GM19043 (cell line): ENCODE results near the gene WDR83.
"Not testable (repeated sequence)": the region's sequence is repeated elsewhere in the genome, so short reads cannot be mapped to it uniquely, and the experiment has no call there.

ENCODE experiments used
- ATAC-seq: cut with Tn5 transposase; IDR thresholded peaks from one replicate; pipeline ENCODE4 v1.9.1; 2021; ENCODE audit warnings: low read depth; ENCODE audit not compliant: unreplicated experiment

Gene WDR83

DNA sequence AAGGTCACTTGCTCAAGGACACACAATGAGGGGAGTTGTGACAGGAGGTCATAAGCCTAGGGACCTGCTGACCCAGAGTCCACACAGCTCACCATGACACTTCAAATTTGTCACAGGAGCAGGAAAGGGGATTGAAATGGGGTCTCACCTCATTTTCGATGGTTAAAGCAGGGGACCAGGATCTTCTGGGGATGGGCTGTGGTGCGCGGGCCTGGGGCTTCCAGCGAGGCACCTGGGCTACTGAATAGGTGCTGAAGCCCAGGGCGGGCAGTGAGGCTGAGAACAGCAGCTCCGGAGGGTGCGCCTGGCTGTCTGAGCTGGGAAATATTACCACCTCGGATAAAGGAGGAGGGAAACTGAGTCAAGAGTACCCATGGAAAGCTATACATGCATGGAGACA lies 11.1 kb upstream of the WDR83 start:
- no peak for ATAC-seq

DNA sequence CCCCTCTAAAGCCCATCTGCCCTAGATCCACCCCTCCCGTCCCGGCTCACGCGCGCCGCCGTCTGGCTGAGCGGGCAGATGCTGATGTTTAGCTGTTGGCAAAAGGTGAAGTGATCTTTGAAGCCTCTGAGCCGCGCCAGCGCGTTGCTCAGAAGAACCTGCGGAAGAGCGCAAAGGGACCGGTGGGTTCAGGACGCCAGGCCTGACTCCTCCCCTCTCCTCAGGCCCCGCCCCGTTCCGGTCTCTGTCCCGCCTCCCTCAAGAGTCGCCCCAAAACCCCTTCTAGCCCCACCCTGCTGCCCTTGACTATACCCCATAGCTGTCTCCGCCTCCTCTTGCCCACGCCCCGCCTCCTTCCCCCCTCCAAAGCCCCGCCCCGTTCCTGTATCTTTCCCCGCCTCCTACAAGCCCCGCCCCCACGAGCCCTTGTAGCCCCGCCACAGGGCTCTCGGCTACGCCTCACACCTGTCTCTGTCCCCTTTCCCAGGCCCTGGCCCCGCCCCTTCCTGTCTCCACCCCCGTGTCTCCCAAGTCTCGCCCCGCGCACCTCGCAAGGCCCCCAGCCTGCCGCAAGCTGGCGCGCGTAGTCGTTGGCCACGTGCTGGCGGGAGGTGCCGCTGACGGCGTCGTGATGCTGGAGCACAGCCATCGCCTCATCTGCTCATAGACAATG lies 9.6 kb upstream of the WDR83 start:
- no peak for ATAC-seq

- no peak for ATAC-seq
Observed at GRCh38 chr19:12657966-12658365, 8.6 kb upstream of the WDR83 start.

DNA sequence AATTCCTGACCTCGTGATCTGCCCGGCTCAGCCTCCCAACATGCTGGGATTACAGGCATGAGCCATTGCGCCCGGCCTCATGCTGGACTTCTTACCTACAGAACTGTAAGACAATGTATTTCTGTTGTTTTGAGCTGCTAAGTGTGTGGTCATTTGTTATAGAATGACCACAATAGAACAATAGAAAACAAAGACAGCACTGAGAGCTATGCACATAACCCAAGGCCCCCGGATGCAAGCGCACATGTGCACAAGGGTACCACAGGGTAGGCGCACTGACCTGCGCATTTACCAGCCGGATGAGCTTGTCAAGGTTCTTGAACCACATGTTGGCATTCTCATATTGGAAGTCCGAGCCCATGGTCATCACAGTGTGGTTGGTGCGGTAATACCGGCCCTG lies 5.6 kb upstream of the WDR83 start:
- ATAC-seq = no peak

- no peak for ATAC-seq
Observed at GRCh38 chr19:12664406-12665280, 2.0 kb upstream of the WDR83 start.

GRCh38 chr19:12665281-12665573 lies 1.4 kb upstream of the WDR83 start:
- no peak for ATAC-seq

- ATAC-seq = no peak
Observed at GRCh38 chr19:12665671-12666264, 839 bp upstream of the WDR83 start.

- no peak for ATAC-seq
Observed at GRCh38 chr19:12667731-12668302, 1.2 kb downstream of the WDR83 start.

DNA sequence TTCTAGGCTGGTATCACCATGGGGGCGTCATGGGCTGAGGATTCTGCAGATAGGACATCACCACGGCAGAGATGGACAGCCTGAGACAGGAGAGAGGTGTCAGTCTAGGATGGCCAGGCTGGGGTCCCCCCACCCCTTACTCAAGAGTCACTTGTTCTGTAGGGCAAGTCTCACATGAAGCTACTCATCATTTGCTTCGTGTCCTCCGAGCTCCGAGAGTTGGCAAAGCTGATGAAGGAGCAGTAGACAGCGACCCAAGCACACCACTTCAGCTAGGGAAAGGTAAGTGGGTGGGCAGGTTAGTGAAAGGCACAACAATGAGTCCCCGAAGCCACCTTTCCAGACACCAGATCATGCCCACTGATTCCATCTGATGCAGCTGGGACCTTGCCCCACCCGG lies 1.7 kb downstream of the WDR83 start:
- ATAC-seq = no peak

DNA sequence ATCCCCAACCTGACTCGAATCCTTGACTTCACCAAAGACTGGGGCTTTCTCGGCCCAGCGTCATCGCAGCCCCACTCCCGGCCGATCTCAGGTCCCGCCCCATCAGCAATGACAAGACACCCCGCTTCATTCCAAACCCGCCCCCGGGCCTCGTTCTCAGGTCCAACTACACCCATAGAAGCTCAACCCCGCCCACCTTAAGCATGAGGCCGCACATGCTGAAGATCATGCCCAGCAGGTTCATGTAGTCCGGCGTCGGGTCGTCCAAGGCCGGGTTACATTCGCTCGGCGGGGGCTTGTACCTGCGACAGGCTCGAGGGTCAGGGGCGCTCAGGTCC lies 2.3 kb downstream of the WDR83 start:
- no peak for ATAC-seq

DNA sequence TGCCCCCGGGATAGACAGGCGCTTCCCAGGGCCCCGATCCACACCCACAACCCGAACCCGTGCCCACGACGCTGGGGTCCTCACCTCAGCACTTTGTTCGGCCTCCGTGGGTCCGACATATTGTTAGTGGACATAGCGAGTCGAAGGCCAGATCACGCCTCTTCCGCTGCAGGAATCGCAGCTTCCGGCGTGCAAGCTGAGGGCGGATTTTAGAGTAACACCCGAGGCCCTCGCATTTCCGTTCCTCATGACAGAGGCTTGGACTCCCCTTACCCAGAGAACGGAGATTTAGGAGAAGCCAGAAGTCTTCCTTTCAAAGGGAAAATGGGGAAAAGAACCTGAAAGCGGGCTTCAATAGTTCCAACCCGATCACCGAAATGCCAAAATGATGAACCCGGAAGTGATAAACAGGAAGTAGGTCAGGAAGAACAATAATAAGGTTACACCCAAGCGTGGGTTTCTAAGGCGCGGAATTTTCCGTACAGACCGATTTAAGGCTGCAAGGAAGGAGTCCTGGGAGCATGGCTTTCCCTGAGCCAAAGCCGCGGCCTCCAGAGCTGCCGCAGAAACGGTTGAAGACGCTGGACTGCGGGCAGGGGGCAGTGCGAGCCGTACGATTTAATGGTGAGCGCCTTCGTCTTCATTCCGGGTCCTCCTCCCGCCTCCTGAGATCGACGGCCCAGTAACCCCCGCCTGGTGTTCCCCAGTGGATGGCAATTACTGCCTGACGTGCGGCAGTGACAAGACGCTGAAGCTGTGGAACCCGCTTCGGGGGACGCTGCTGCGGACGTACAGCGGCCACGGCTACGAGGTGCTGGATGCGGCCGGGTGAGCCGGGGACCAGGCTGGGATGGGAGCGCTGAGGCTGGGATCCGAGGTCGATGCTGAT lies 2.9 kb downstream of the WDR83 start:
- ATAC-seq = no peak

DNA sequence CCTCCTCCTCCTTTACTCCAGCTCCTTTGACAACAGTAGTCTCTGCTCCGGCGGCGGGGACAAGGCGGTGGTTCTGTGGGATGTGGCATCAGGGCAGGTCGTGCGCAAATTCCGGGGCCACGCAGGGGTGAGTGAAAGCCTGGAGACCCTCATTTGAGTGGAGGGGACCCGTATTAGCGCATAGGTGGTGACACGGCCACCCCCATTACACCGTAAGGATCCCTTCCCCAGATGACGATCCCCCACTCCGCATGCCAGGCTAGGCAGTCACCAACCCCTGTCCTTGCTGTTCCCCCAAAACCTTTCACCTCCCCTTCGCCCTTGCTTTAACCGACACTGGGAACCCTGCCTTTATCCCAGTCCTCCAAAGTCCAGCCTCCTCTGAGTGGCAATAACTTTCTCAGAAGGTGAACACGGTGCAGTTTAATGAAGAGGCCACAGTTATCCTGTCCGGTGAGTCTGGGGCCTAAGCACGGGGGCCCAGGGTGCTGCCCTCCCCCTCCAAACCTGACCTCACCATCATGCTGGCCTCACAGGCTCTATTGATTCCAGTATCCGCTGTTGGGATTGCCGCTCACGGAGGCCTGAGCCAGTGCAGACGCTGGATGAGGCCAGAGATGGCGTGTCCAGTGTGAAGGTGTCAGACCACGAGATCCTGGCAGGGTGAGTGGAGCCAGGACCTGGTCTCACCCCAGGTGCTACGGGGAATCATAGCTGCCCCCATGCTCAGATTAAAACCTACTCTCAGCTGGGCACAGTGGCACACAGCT lies 3.7 kb downstream of the WDR83 start:
- no peak for ATAC-seq

- no peak for ATAC-seq
Observed at GRCh38 chr19:12672744-12673143, 6.1 kb downstream of the WDR83 start.

DNA sequence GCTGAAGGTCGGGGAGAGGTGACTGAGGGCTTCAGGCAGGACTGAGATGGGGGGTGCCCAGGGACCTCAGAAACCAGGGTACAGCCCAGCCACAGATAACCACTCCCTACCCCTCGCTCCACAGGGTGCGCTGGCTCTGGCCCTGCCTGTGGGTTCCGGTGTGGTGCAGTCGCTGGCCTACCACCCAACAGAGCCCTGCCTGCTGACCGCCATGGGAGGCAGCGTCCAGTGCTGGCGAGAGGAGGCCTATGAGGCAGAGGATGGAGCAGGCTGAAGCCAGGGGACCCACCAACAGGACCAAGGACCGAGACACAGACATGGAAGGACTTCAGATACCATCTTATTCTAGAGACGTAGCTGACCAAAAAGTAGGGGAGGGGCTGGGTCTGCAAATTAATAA lies 8.8 kb downstream of the WDR83 start:
- ATAC-seq = no peak

- no peak for ATAC-seq
Observed at GRCh38 chr19:12675940-12676339, 9.3 kb downstream of the WDR83 start.

DNA sequence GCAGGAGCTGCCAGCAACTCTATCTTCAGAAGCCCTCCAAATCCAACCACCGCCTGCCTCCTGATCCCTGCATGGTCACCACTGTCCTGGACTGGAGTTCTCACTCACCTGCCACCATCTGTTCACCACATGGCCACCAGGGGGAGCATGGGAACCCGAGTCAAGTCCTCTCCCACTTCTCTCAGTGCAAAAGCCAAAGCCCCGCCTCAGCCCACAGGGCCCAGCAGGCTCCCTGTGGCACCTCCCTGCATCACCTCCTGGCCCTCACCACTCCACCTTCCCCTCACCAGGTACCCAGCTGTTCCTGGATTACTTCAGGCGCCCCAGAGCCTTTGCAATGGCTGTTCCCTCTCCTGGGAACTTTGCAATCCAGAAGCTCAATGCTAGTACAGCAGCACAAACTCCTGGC lies 9.8 kb downstream of the WDR83 start:
- ATAC-seq = no peak

DNA sequence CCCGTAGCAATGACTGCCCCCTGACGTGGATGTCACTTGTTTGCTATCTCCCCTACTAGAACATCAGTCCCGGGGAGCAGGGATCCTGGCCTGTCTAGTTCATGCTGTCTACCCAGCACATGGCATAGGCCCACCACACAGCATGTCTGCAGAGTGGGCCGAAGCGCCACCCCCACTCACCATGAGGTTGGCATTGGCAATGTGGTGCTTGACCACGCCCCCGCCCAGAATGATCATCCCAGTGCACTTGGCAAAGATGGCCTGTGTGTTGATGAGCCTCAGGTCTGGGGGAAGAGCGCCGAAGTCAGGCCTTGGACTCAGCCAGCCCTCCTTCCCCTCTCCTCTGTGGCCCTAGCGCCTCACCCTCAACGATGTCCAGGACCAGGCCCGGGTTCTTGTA lies 10.3 kb downstream of the WDR83 start:
- no peak for ATAC-seq

- ATAC-seq = not testable (repeated sequence)
Observed at GRCh38 chr19:12678039-12678438, 11.4 kb downstream of the WDR83 start.

- ATAC-seq = no peak
Observed at GRCh38 chr19:12680034-12680433, 13.4 kb downstream of the WDR83 start.
